NCI-H1417 treated with DMSO at 0.1 percent for 48 hours (cell line): ENCODE data around the gene LRRC8D.
"Not testable (repeated sequence)": the region's sequence is repeated elsewhere in the genome, so short reads cannot be mapped to it uniquely, and the experiment has no call there.

Experiments
- DNase-seq: peaks from one replicate; lab custom pipeline; 2025; lab: John Stamatoyannopoulos, UW

LRRC8D gene

GRCh38 chr1:89820422-89821321 lies at the start of gene LRRC8D:
Gene LRRC8D (plus strand): TSS chr1:89821032. CDS start chr1:89933069, 112,037 bp downstream.
- no peak for DNase-seq

DNA sequence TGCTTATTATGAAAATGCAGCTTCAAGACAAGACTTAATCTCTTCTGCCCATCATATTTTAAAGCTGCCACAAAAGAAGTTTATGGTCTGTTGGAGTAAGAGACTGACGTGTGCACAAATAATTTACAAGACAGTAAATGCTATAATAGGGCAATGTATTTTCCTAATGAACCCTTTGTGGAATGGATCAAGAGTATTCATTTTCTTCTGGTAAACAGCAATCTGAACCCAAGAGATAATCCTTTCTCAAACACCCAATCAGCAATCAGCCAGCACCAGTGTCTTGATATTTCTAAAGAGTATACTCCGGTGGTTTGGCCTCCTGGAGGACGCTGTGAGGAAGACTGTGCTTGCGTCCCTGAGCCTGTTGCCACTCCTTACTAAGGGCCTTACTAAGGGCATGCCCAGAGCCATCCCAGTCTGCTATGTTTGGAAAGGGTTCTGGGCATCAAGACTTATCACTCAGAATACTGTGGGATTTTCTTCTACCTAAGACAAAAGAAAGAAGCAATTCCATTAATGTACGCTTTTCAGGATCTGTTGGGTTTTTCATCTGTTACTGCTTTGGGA lies 48.8 kb upstream of the LRRC8D start:
- no peak for DNase-seq

GRCh38 chr1:89776104-89776503 lies 44.7 kb upstream of the LRRC8D start:
- not testable (repeated sequence) for DNase-seq

- not testable (repeated sequence) for DNase-seq
These were observed 43.6 kb upstream of the LRRC8D start for GRCh38 chr1:89777271-89777670.

DNA sequence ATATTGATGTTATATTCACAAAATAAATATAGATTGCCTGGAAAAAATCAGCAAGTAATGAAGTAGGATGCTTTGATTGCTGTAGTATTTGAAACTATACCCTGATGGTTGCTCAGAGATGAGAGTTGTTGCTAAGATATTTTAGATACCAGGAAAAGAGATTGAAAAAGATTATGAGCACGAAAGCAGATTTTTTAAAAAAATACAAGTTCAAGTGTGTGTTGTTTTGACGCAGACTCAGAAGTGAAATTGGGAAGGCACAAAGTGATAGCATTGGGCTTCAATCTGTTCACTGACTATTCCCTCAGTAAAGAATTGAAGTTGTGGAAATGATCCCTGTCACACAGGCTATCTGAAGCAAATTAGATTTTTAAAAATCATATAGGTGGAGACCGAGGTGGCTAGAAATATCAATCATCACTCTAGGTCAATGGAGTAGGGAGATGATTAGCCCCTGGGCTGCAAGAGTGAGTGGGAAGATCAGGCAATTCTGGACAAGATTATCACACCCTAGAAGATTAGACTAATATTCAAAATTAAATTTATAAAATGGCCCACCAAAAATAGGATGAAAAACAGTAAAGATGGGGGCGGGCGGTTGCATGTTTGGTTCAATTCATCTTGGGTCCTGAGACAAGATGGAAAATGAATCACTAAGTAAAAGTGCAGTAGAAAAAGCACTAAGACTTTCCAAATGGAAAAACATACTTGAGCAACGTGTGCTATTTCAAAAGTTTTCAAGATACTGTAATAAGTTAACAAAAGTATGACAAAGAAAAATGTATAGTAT lies 41.5 kb upstream of the LRRC8D start:
- no peak for DNase-seq

DNA sequence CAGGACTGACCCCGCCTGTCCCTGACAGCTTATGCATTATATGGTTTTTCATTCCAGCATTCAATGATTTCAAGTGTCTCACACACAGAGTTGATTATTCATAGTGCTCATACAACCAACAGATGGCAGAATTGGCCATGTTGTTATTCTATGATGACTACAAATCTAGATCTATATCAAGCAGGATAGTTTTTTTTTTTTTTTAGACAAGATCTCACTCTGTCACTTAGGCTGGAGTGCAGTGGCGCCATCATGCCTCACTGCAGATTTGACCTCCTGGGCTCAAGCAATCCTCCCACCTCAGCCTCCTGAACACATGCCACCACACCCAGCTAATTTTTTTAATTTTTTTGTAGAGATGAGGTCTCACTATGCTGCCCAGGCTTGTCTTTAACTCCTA lies 40.1 kb upstream of the LRRC8D start:
- DNase-seq = no peak

GRCh38 chr1:89781494-89782126 lies 39.2 kb upstream of the LRRC8D start:
- no peak for DNase-seq

- DNase-seq = no peak
These were observed 34.1 kb upstream of the LRRC8D start for GRCh38 chr1:89786628-89787214.

GRCh38 chr1:89790592-89790991 lies 30.2 kb upstream of the LRRC8D start:
- no peak for DNase-seq

GRCh38 chr1:89791064-89791726 lies 29.6 kb upstream of the LRRC8D start:
- DNase-seq = no peak

DNA sequence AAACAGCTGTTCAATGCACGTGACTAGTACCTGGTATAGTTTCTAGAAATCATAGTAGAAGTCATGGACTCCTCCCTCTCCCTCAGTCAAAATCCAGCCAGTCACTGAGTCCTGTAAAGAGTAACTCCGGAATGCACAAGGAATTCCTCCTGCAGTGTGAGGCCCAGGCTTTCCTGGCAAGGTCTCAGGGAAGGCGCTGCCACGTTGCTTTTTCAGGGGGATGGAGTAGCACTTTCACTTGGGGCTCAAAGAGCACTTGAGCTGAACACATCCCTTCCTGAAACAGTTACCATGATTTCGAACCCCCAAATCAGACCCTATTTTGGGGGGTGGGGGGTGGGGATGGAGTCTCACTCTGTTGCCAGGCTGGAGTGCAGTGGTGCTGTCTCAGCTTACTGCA lies 26.4 kb upstream of the LRRC8D start:
- no peak for DNase-seq

GRCh38 chr1:89795571-89795970 lies 25.3 kb upstream of the LRRC8D start:
- DNase-seq = not testable (repeated sequence)

DNA sequence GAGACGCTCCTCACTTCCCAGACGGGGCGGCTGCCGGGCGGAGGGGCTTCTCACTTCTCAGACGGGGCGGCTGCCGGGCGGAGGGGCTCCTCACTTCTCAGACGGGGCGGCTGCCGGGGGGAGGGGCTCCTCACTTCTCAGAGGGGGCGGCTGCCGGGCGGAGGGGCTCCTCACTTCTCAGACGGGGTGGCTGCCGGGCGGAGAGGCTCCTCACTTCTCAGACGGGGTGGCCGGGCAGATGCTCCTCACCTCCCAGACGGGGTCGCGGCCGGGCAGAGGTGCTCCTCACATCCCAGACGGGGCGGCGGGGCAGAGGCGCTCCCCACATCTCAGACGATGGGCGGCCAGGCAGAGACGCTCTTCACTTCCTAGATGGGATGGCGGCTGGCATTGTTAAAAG lies 23.0 kb upstream of the LRRC8D start:
- not testable (repeated sequence) for DNase-seq

DNA sequence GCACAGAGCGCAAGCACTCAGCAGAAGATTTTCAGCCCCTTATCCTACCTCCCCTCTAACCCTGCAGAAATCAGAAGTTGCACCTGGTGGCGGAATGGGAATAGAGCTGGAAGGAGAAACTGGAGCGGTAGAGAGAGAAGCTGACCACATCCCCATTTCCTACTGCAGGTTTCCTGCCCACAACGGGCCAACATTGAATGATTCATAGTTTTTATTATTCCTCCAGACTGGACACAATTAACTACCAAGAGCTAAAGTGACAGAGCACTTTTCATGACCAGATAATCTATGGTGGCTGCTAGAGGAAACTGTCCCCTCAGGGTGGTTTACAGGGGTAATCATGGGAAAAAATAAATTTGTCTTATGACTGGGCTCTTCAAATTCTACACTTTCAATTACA lies 21.3 kb upstream of the LRRC8D start:
- DNase-seq = no peak

- DNase-seq = no peak
These were observed 20.7 kb upstream of the LRRC8D start for GRCh38 chr1:89800022-89800655.

DNA sequence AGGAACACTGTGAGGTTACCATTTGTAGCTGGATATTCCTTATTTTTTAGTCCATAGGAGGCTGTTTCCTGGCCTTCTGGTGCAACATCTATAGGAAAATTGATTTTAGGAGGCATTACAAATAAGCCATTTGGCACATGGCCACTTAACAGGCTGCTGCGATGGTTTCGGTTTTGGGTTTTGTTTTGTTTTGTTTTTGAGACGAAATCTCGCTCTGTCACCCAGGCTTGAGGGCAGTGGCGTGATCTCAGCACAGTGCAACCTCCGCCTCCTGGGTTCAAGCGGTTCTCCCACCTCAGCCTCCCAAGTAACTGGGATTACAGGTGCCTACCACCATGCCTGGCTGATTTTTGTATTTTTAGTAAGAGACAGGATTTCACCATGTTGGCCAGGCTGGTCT lies 20.1 kb upstream of the LRRC8D start:
- no peak for DNase-seq

- no peak for DNase-seq
These were observed 18.8 kb upstream of the LRRC8D start for GRCh38 chr1:89802051-89802450.

DNA sequence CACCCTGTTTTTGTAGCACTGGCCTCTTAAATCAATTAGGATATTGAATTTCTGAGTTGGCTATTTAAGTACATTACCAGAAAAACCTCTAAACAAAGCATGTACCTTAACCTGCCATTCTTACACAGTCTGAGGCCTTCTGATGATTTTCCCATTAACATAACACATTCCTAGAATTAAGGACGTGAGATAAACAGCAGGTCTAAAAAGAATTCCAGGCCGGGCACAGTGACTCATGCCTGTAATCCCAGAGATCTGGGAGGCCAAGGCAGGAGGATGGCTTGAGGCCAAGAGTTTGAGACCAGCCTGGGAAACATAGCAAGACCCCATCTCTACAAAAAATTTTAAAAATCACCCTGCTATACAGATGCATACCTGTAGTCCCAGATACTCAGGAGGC lies 18.0 kb upstream of the LRRC8D start:
- no peak for DNase-seq

- DNase-seq = peak; percentile 38
These were observed 16.1 kb upstream of the LRRC8D start for GRCh38 chr1:89804642-89805237.

DNA sequence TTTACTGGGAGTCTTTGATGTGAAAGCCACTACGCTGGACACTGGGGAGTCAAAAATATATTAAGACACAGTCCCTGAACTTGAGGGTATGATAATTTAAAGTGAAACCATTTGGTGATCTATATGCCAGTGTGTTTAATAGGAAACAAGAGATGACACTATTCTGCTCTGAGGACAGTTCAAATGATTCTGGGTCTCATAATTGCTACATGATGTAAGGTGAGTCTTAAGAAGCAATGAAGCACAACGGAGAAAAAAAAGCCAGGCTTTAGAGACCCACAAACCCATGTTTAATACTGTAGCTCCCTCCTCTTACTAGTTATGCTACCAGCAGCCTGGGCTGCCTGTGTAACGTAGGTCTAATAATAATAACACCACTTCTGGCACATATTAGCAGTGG lies 14.2 kb upstream of the LRRC8D start:
- no peak for DNase-seq
